GM23338 (cell line): ENCODE results near the gene HMGCLL1. TPM values are rescaled to one million over a fixed set of nuclear protein-coding genes. Genes with fewer than 3 reads are reported as not detected.

ENCODE experiments used
- ATAC-seq: fragments of 200-7000 bp; cut with Tn5 transposase; 3 replicates; pipeline ENCODE4 v1.9.1; 2020
- DNase-seq: peaks from one replicate; pipeline ENCODE4 v3.0.0-alpha.2; 2015; ENCODE audit warnings: low spot score
- H2AFZ ChIP-seq: fragments of 200-600 bp; sonication (generic); 2 replicates; pipeline ENCODE4 v1.8.0; 2016; ENCODE audit warnings: antibody characterized with exemption, mild to moderate bottlenecking, moderate library complexity
- H3F3A ChIP-seq: fragments of 200-600 bp; sonication (generic); replicated peaks from 2 replicates; pipeline ENCODE4 v1.8.0; 2017; ENCODE audit warnings: antibody characterized with exemption, mixed run types, low read depth
- H3K27ac ChIP-seq: fragments of 200-600 bp; sonication (generic); 2 replicates; pipeline ENCODE4 v1.6.1; 2016; ENCODE audit warnings: low read depth
- H3K27me3 ChIP-seq: fragments of 200-600 bp; sonication (generic); 2 replicates; pipeline ENCODE4 v1.8.0; 2016; ENCODE audit warnings: mild to moderate bottlenecking, mixed run types, moderate library complexity; ENCODE audit not compliant: insufficient read depth
- H3K36me3 ChIP-seq: fragments of 200-600 bp; sonication (generic); 2 replicates; pipeline ENCODE4 v1.8.0; 2016; ENCODE audit warnings: mild to moderate bottlenecking; ENCODE audit not compliant: insufficient read depth
- H3K4me1 ChIP-seq: fragments of 200-600 bp; sonication (generic); 2 replicates; pipeline ENCODE4 v1.8.0; 2016; ENCODE audit warnings: mild to moderate bottlenecking, moderate library complexity; ENCODE audit not compliant: insufficient read depth
- H3K4me2 ChIP-seq: fragments of 200-600 bp; sonication (generic); 2 replicates; pipeline ENCODE4 v1.7.1; 2017; ENCODE audit warnings: mixed run types
- H3K4me3 ChIP-seq: fragments of 200-600 bp; sonication (generic); 2 replicates; pipeline ENCODE4 v1.6.1; 2016; ENCODE audit warnings: mixed run types
- H3K79me2 ChIP-seq: fragments of 200-600 bp; sonication (generic); replicated peaks from 2 replicates; pipeline ENCODE4 v1.8.0; 2017; ENCODE audit warnings: mild to moderate bottlenecking; ENCODE audit not compliant: insufficient read depth
- H3K9me2 ChIP-seq: fragments of 200-600 bp; sonication (generic); 2 replicates; pipeline ENCODE4 v1.8.0; 2017; ENCODE audit not compliant: insufficient read depth
- H4K20me1 ChIP-seq: fragments of 200-600 bp; sonication (generic); replicated peaks from 2 replicates; pipeline ENCODE4 v1.8.0; 2017; ENCODE audit warnings: mild to moderate bottlenecking; ENCODE audit not compliant: insufficient read depth
- H3K27ac Mint-ChIP-seq: 2 replicates; pipeline ENCODE4 v1.8.0; 2020; ENCODE audit warnings: inconsistent platforms, mild to moderate bottlenecking, moderate library complexity, mixed read lengths
- H3K27me3 Mint-ChIP-seq: 3 replicates; pipeline ENCODE4 v1.8.0; 2022; ENCODE audit warnings: low read depth, mild to moderate bottlenecking, moderate library complexity, mixed read lengths, inconsistent platforms; ENCODE audit not compliant: insufficient read depth, poor library complexity
- H3K36me3 Mint-ChIP-seq: 3 replicates; pipeline ENCODE4 v1.8.0; 2021; ENCODE audit warnings: low read depth, mild to moderate bottlenecking, inconsistent platforms, moderate library complexity, mixed read lengths
- H3K4me1 Mint-ChIP-seq: 3 replicates; pipeline ENCODE4 v1.8.0; 2020; ENCODE audit warnings: mild to moderate bottlenecking, inconsistent platforms, mixed read lengths
- H3K4me3 Mint-ChIP-seq: 3 replicates; pipeline ENCODE4 v1.8.0; 2021; ENCODE audit warnings: moderate library complexity, mild to moderate bottlenecking, inconsistent platforms, mixed read lengths
- H3K9me3 Mint-ChIP-seq: 3 replicates; pipeline ENCODE4 v1.8.0; 2020; ENCODE audit warnings: moderate library complexity, mild to moderate bottlenecking, inconsistent platforms, mixed read lengths
- CREB1 ChIP-seq: fragments of 250-450 bp; sonication (Bioruptor Pico); IDR thresholded peaks from 2 replicates; pipeline ENCODE4 v1.5.0; 2020; ENCODE audit warnings: low read depth, mild to moderate bottlenecking, moderate library complexity
- CTCF ChIP-seq, 2 experiments: fragments of 200-600 bp in 1 of 2; sonication (generic) in 1 of 2; conservative IDR thresholded peaks; 2 replicates each; pipeline versions ENCODE4 v1.5.1 to v1.6.1; 2016 to 2017; ENCODE audit warnings: antibody characterized with exemption in 2 of 2, low read depth in 2 of 2, mild to moderate bottlenecking in 2 of 2, moderate library complexity in 1 of 2
- ETS1 ChIP-seq: IDR thresholded peaks from 2 replicates; pipeline ENCODE4 v1.6.1; 2016; ENCODE audit warnings: antibody characterized with exemption
- EZH2 ChIP-seq: fragments of 200-600 bp; sonication (generic); IDR thresholded peaks from one replicate; pipeline ENCODE4 v1.8.0; 2017; ENCODE audit warnings: antibody characterized with exemption, mild to moderate bottlenecking, low read depth; ENCODE audit not compliant: unreplicated experiment
- EZH2phosphoT487 ChIP-seq: fragments of 200-600 bp; sonication (generic); IDR thresholded peaks from one replicate; pipeline ENCODE4 v1.8.1; 2018; ENCODE audit warnings: antibody characterized with exemption; ENCODE audit not compliant: unreplicated experiment
- JUNB ChIP-seq: IDR thresholded peaks from one replicate; pipeline ENCODE4 v1.6.1; 2016; ENCODE audit warnings: antibody characterized with exemption; ENCODE audit not compliant: unreplicated experiment
- NANOG ChIP-seq: IDR thresholded peaks from 2 replicates; pipeline ENCODE4 v1.6.1; 2016; ENCODE audit warnings: antibody characterized with exemption, borderline replicate concordance
- POLR2AphosphoS5 ChIP-seq: IDR thresholded peaks from 2 replicates; pipeline ENCODE4 v1.6.1; 2016; ENCODE audit warnings: antibody characterized with exemption, low read depth
- REST ChIP-seq: IDR thresholded peaks from one replicate; pipeline ENCODE4 v1.6.1; 2018; ENCODE audit warnings: antibody characterized with exemption; ENCODE audit not compliant: unreplicated experiment
- STAT1 ChIP-seq: IDR thresholded peaks from one replicate; pipeline ENCODE4 v1.6.1; 2016; ENCODE audit warnings: antibody characterized with exemption; ENCODE audit not compliant: unreplicated experiment
- ZNF114 ChIP-seq: fragments of 250-450 bp; sonication (Bioruptor Pico); IDR thresholded peaks from 2 replicates; pipeline ENCODE4 v1.5.0; 2020; ENCODE audit warnings: mild to moderate bottlenecking, moderate library complexity
- ZNF331 ChIP-seq: fragments of 250-450 bp; sonication (Bioruptor Pico); IDR thresholded peaks from 2 replicates; pipeline ENCODE4 v1.5.0; 2020; ENCODE audit warnings: low read depth, mild to moderate bottlenecking, moderate library complexity
- ZNF462 ChIP-seq: fragments of 250-450 bp; sonication (Bioruptor Pico); IDR thresholded peaks from 2 replicates; pipeline ENCODE4 v1.5.0; 2020; ENCODE audit warnings: mild to moderate bottlenecking, moderate library complexity
- polyA plus RNA-seq: library from polyadenylated mRNA; unstranded; fragments of >200 nt; fragmentation: Nextera tagmentation; extraction: Ambion mirVana; gene quantifications from 2 replicates; pipeline ENCODE4 v1.2.1, GENCODE V29; 2016
- total RNA-seq: library from RNA; depleted of rRNA; stranded (reverse); fragments of >200 nt; shearing (Covaris generic); gene quantifications from 2 replicates; pipeline ENCODE4 v1.2.3, GENCODE V29; 2014

Gene HMGCLL1
- total and polyA plus RNA-seq, 2 experiments from 2014 or later = 0.24 TPM; not detected in 1

GRCh38 chr6:55566036-55566710, 12.8 kb downstream of the HMGCLL1 start:
- Histone ChIP-seq H3K27ac (no peak overlapping the region), H2AFZ (peak overlapping the region; percentile 48; the same call in 1 of the 2 replicates), H3K4me2 (no peak overlapping the region), H3K27me3 (no peaks in the 10 kb centered on the region), H3K4me1 (no peaks in the 10 kb centered on the region), H3K9me2 (no peaks in the 10 kb centered on the region; the same call in 1 of the 2 replicates), H3K79me2 (no peaks in the 10 kb centered on the region), H3F3A (no peaks in the 10 kb centered on the region), H3K36me3 (no peaks in the 10 kb centered on the region), H3K4me3 (no peak overlapping the region), H4K20me1 (no peaks in the 10 kb centered on the region)
- DNase-seq (no peak), ATAC-seq (no peak)
- Mint-ChIP-seq H3K4me3 (no peak overlapping the region), H3K36me3 (no peaks in the 10 kb centered on the region), H3K27me3 (no peaks in the 10 kb centered on the region), H3K9me3 (no peaks in the 10 kb centered on the region), H3K4me1 (peaks cover 5% of the 10 kb centered on the region; the same call in 2 of the 3 replicates), H3K27ac (no peak overlapping the region)
- TF ChIP-seq ETS1 = no peak
- TF ChIP-seq REST = no peak
- TF ChIP-seq NANOG = no peak
- TF ChIP-seq ZNF462 (CRISPR knock-in tag) = no peak
- TF ChIP-seq ZNF114 (CRISPR knock-in tag) = no peak
- no peak for TF ChIP-seq EZH2phosphoT487
- TF ChIP-seq CREB1 (CRISPR knock-in tag) = no peak
- TF ChIP-seq JUNB = no peak
- TF ChIP-seq STAT1 = no peak
- no peak for TF ChIP-seq CTCF (conservative IDR thresholded peaks at IDR 0.05; ENCODE audit: low read depth in 2 of 2)
- TF ChIP-seq ZNF331 = no peak
- TF ChIP-seq EZH2 = no peak
- TF ChIP-seq POLR2AphosphoS5 = no peak
